CD4-positive, alpha-beta memory T cell (primary cell): Measurements from ENCODE around the gene GSK3A. TPM values are rescaled to one million over a fixed set of nuclear protein-coding genes. Genes with fewer than 3 reads are reported as not detected.

ENCODE experiments used
- CTCF ChIA-PET: fragments of 350-600 bp; sonication (Branson Sonifier 250); formaldehyde crosslinking; loops from one replicate; lab custom pipeline; 2021; ENCODE audit warnings: inconsistent platforms; ENCODE audit not compliant: partially characterized antibody; lab: Charles Lee
- POLR2A ChIA-PET: fragments of 350-600 bp; sonication (Branson Sonifier 250); formaldehyde crosslinking; loops from one replicate; lab custom pipeline; 2021; ENCODE audit not compliant: partially characterized antibody; lab: Charles Lee
- DNase-seq, 5 donors: peaks; one replicate each; pipeline versions ENCODE4 v3.0.0 to v3.0.0-alpha.2; 2020 to 2022; ENCODE audit warnings: mixed read lengths in 1 of 5
- H3K27ac ChIP-seq: one replicate; pipeline ENCODE4 v1.7.0; 2013; ENCODE audit warnings: low read depth, low read length
- H3K27me3 ChIP-seq: 2 replicates; pipeline ENCODE4 v1.7.0; 2013; ENCODE audit warnings: mild to moderate bottlenecking, low read length, moderate library complexity; ENCODE audit not compliant: insufficient read depth
- H3K36me3 ChIP-seq: 2 replicates; pipeline ENCODE4 v1.7.0; 2013; ENCODE audit warnings: mild to moderate bottlenecking, low read length, moderate library complexity; ENCODE audit not compliant: insufficient read depth
- H3K4me1 ChIP-seq: 2 replicates; pipeline ENCODE4 v1.7.0; 2013; ENCODE audit warnings: mild to moderate bottlenecking, low read length, moderate library complexity; ENCODE audit not compliant: insufficient read depth
- H3K4me3 ChIP-seq, 2 donors: one replicate each; pipeline ENCODE4 v1.7.0; 2013; ENCODE audit warnings: low read length in 2 of 2, mild to moderate bottlenecking in 1 of 2
- H3K9me3 ChIP-seq, 2 donors: one replicate each; pipeline ENCODE4 v1.7.0; 2013; ENCODE audit warnings: low read length in 2 of 2, control low read depth in 1 of 2; ENCODE audit not compliant: control insufficient read depth in 1 of 2
- H3K27ac Mint-ChIP-seq, 7 donors: one replicate each; pipeline ENCODE4 v1.8.0; 2020 to 2021; ENCODE audit warnings: mixed read lengths in 7 of 7, mild to moderate bottlenecking in 6 of 7, inconsistent platforms in 3 of 7, moderate library complexity in 3 of 7
- H3K27me3 Mint-ChIP-seq, 2 donors: one replicate each; pipeline ENCODE4 v1.8.0; 2020 to 2021; ENCODE audit warnings: mixed read lengths in 2 of 2
- H3K36me3 Mint-ChIP-seq, 2 donors: one replicate each; pipeline ENCODE4 v1.8.0; 2020 to 2021; ENCODE audit warnings: mixed read lengths in 2 of 2, inconsistent platforms in 1 of 2, mild to moderate bottlenecking in 1 of 2
- H3K4me1 Mint-ChIP-seq, 4 donors: one replicate each; pipeline ENCODE4 v1.8.0; 2020 to 2021; ENCODE audit warnings: mixed read lengths in 4 of 4, mild to moderate bottlenecking in 1 of 4
- H3K4me3 Mint-ChIP-seq, 8 donors: one replicate each; pipeline ENCODE4 v1.8.0; 2020 to 2021; ENCODE audit warnings: mixed read lengths in 8 of 8, mild to moderate bottlenecking in 7 of 8, moderate library complexity in 6 of 8, inconsistent platforms in 3 of 8
- H3K9me3 Mint-ChIP-seq, 8 donors: one replicate each; pipeline ENCODE4 v1.8.0; 2020 to 2021; ENCODE audit warnings: mixed read lengths in 8 of 8, mild to moderate bottlenecking in 5 of 8, inconsistent platforms in 3 of 8, moderate library complexity in 1 of 8
- intact Hi-C: fragments of 100-400 bp; cut with micrococcal nuclease; formaldehyde crosslinking; loops from one replicate; pipeline ENCODE4 v1.15.1; 2023
- polyA plus RNA-seq, 2 donors: library from polyadenylated mRNA; unstranded; fragments of 300-500 nt; fragmentation: Illumina TruSeq; gene quantifications; one replicate each; pipeline ENCODE4 v1.2.3, GENCODE V29; 2021
- total RNA-seq, 2 experiments: library from RNA; stranded (reverse); gene quantifications; one replicate each; pipeline ENCODE4 v1.2.3, GENCODE V29; 2021

Gene GSK3A
- total and polyA plus RNA-seq, 4 experiments from 2014 or later = 10.0 to 38.9 (median 30.0) TPM

GRCh38 chr19:42277821-42278451, 35.5 kb upstream of the GSK3A start:
- peak overlapping the region in 5 of 7 donors; percentile 13 to 82 (median 50) for H3K27ac Mint-ChIP-seq
- ChIA-PET CTCF (interaction anchor here (2.2 to 4.4 kb wide), 5 partner anchors 18 to 169 kb away, joined by 5 to 77 read pairs (median 17); partner anchors contain the start of genes GSK3A and POU2F2), POLR2A (interaction anchor here (1.4 to 9.3 kb wide), 3 partner anchors 8 to 33 kb away, joined by 4 to 139 read pairs (median 131); partner anchors contain the start of genes CIC and GSK3A)
- intact Hi-C loops = no loop called here
- H3K4me1 ChIP-seq = peaks cover 55% of the 10 kb centered on the region
- H3K4me1 Mint-ChIP-seq = peaks cover 41 to 48% (median 44%) of the 10 kb centered on the region in 4 donors
- no peaks in the 10 kb centered on the region for H3K27me3 Mint-ChIP-seq
- H3K27ac ChIP-seq = peak overlapping the region; percentile 31
- no peak for DNase-seq
- peak overlapping the region in 1 of 8 donors; percentile 93 for H3K4me3 Mint-ChIP-seq
- no peak overlapping the region for H3K4me3 ChIP-seq
- H3K9me3 ChIP-seq = no peaks in the 10 kb centered on the region
- H3K27me3 ChIP-seq = no peaks in the 10 kb centered on the region
- H3K36me3 ChIP-seq = peaks cover 12% of the 10 kb centered on the region
- peaks cover 6 to 14% of the 10 kb centered on the region in 2 donors for H3K36me3 Mint-ChIP-seq
- no peaks in the 10 kb centered on the region for H3K9me3 Mint-ChIP-seq

GRCh38 chr19:42276821-42277220, 34.4 kb upstream of the GSK3A start:
- Mint-ChIP-seq H3K9me3 (no peaks in the 10 kb centered on the region), H3K4me3 (no peak overlapping the region), H3K27me3 (no peaks in the 10 kb centered on the region), H3K36me3 (peaks cover 6 to 12% of the 10 kb centered on the region in 2 donors), H3K4me1 (peaks cover 34 to 48% (median 41%) of the 10 kb centered on the region in 4 donors), H3K27ac (peak overlapping the region in 4 of 7 donors; percentile 12 to 90 (median 49))
- no peaks in the 10 kb centered on the region for H3K27me3 ChIP-seq
- DNase-seq = no peak
- peaks cover 13% of the 10 kb centered on the region for H3K36me3 ChIP-seq
- H3K4me1 ChIP-seq = peaks cover 44% of the 10 kb centered on the region
- H3K9me3 ChIP-seq = no peaks in the 10 kb centered on the region
- intact Hi-C loops = no loop called here
- peak overlapping the region; percentile 8 for H3K27ac ChIP-seq
- ChIA-PET POLR2A (interaction anchor here (0.9 to 9.3 kb wide), 3 partner anchors 26 to 78 kb away, joined by 3 to 139 read pairs (median 4); partner anchors contain the start of gene GSK3A), CTCF (interaction anchor here (2.2 to 4.4 kb wide), 2 partner anchors 33 to 144 kb away, joined by 5 to 77 read pairs; partner anchors contain the start of genes GSK3A and POU2F2)
- no peak overlapping the region for H3K4me3 ChIP-seq

GRCh38 chr19:42276284-42276683, 33.9 kb upstream of the GSK3A start:
- no peaks in the 10 kb centered on the region for H3K27me3 Mint-ChIP-seq
- H3K4me1 Mint-ChIP-seq = peaks cover 33 to 52% (median 42%) of the 10 kb centered on the region in 4 donors
- peak overlapping the region in 6 of 8 donors; percentile 2 to 80 (median 67) for H3K4me3 Mint-ChIP-seq
- H3K9me3 Mint-ChIP-seq = no peaks in the 10 kb centered on the region
- no peak for DNase-seq
- H3K27ac ChIP-seq = peak overlapping the region; percentile 8
- ChIA-PET CTCF (no interaction called here), POLR2A (interaction anchor here (0.9 to 9.3 kb wide), 3 partner anchors 25 to 77 kb away, joined by 3 to 139 read pairs (median 4); partner anchors contain the start of gene GSK3A)
- no peak overlapping the region for H3K4me3 ChIP-seq
- no peaks in the 10 kb centered on the region for H3K27me3 ChIP-seq
- H3K4me1 ChIP-seq = peaks cover 44% of the 10 kb centered on the region
- intact Hi-C loops = no loop called here
- peaks cover 6 to 16% of the 10 kb centered on the region in 2 donors for H3K36me3 Mint-ChIP-seq
- peak overlapping the region; percentile 12 to 94 (median 87) for H3K27ac Mint-ChIP-seq
- no peaks in the 10 kb centered on the region for H3K9me3 ChIP-seq
- H3K36me3 ChIP-seq = peaks cover 13% of the 10 kb centered on the region

- POLR2A ChIA-PET = interaction anchor here (1.1 to 1.4 kb wide), 2 partner anchors 17 to 33 kb away, joined by 4 read pairs; partner anchors contain the start of gene GSK3A
- Mint-ChIP-seq H3K4me1 (peaks cover 38 to 60% (median 43%) of the 10 kb centered on the region in 4 donors), H3K27me3 (no peaks in the 10 kb centered on the region), H3K27ac (peak overlapping the region in 6 of 7 donors; percentile 65 to 94 (median 88)), H3K4me3 (peak overlapping the region in 1 of 8 donors; percentile 71), H3K36me3 (peaks cover 6 to 18% of the 10 kb centered on the region in 2 donors), H3K9me3 (no peaks in the 10 kb centered on the region)
- no peak for DNase-seq
- intact Hi-C loops = no loop called here
- H3K4me1 ChIP-seq = peaks cover 49% of the 10 kb centered on the region
- no peak overlapping the region for H3K4me3 ChIP-seq
- CTCF ChIA-PET = interaction anchor here (0.9 to 1.0 kb wide), 2 partner anchors 21 to 23 kb away, joined by 3 to 4 read pairs; no protein-coding TSS in a partner anchor
- no peaks in the 10 kb centered on the region for H3K9me3 ChIP-seq
- H3K27ac ChIP-seq = no peak overlapping the region
- peaks cover 13% of the 10 kb centered on the region for H3K36me3 ChIP-seq
- no peaks in the 10 kb centered on the region for H3K27me3 ChIP-seq
These were observed 33.1 kb upstream of the GSK3A start for GRCh38 chr19:42275517-42275916.

GRCh38 chr19:42275103-42275502, 32.7 kb upstream of the GSK3A start:
- Mint-ChIP-seq H3K4me3 (peak overlapping the region in 2 of 8 donors; percentile 15 to 20), H3K27ac (peak overlapping the region in 5 of 7 donors; percentile 65 to 83 (median 75)), H3K36me3 (peaks cover 6 to 21% of the 10 kb centered on the region in 2 donors), H3K27me3 (no peaks in the 10 kb centered on the region), H3K4me1 (peaks cover 41 to 64% (median 45%) of the 10 kb centered on the region in 4 donors), H3K9me3 (no peaks in the 10 kb centered on the region)
- peaks cover 13% of the 10 kb centered on the region for H3K36me3 ChIP-seq
- no peak for DNase-seq
- H3K9me3 ChIP-seq = no peaks in the 10 kb centered on the region
- H3K27me3 ChIP-seq = no peaks in the 10 kb centered on the region
- POLR2A ChIA-PET = interaction anchor here (1.1 to 1.4 kb wide), 2 partner anchors 16 to 33 kb away, joined by 4 read pairs; partner anchors contain the start of gene GSK3A
- CTCF ChIA-PET = interaction anchor here (0.9 to 1.0 kb wide), 2 partner anchors 21 to 23 kb away, joined by 3 to 4 read pairs; no protein-coding TSS in a partner anchor
- intact Hi-C loops = no loop called here
- no peak overlapping the region for H3K27ac ChIP-seq
- peaks cover 53% of the 10 kb centered on the region for H3K4me1 ChIP-seq
- no peak overlapping the region for H3K4me3 ChIP-seq

- no peak for DNase-seq
- H3K9me3 ChIP-seq = no peaks in the 10 kb centered on the region
- Mint-ChIP-seq H3K27ac (peak overlapping the region in 3 of 7 donors; percentile 57 to 78 (median 75)), H3K9me3 (no peaks in the 10 kb centered on the region), H3K36me3 (peaks cover 6 to 19% of the 10 kb centered on the region in 2 donors), H3K27me3 (no peaks in the 10 kb centered on the region), H3K4me3 (peak overlapping the region in 1 of 8 donors; percentile 25), H3K4me1 (peaks cover 41 to 66% (median 42%) of the 10 kb centered on the region in 4 donors)
- no peaks in the 10 kb centered on the region for H3K27me3 ChIP-seq
- CTCF ChIA-PET = interaction anchor here (0.9 to 1.0 kb wide), 2 partner anchors 22 kb away, joined by 3 to 4 read pairs; no protein-coding TSS in a partner anchor
- no peak overlapping the region for H3K27ac ChIP-seq
- peaks cover 13% of the 10 kb centered on the region for H3K36me3 ChIP-seq
- intact Hi-C loops = no loop called here
- no peak overlapping the region for H3K4me3 ChIP-seq
- H3K4me1 ChIP-seq = peaks cover 54% of the 10 kb centered on the region
- POLR2A ChIA-PET = interaction anchor here (1.1 to 2.4 kb wide), 3 partner anchors 15 to 32 kb away, joined by 4 to 5 read pairs (median 4); partner anchors contain the start of gene GSK3A
These were observed 31.8 kb upstream of the GSK3A start for GRCh38 chr19:42274065-42274682.
